ENCODE measurements around the gene HARBI1. TPM values are rescaled to one million over a fixed set of nuclear protein-coding genes. Genes with fewer than 3 reads are reported as not detected.

Gene HARBI1
- total RNA-seq, 1 experiment from 2014 or later = 4.4 TPM

DNA sequence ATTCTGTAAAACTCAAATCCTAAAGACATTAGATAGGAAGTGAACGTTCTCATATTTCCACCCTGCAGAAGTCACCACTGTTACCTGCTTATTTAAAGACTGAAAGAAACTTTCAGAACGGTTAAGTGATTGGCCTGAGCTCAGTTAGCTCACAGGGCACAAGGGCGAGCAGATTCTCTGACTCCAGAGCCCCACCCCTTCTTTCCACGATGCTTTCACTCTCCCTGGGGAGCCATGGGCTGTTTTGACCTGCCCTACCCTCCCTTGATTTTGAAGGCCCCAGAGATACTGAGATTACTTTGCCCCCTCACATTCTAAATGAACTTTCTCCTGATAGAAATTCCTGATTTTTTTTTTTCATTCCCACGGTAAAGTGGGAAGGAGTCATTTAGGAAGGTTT is 49.5 kb upstream of the HARBI1 start (continued):
- TF ChIP-seq ZNF512 (CRISPR knock-in tag; IDR thresholded peaks at IDR 0.05; ENCODE audit: borderline replicate concordance) = no peak

DNA sequence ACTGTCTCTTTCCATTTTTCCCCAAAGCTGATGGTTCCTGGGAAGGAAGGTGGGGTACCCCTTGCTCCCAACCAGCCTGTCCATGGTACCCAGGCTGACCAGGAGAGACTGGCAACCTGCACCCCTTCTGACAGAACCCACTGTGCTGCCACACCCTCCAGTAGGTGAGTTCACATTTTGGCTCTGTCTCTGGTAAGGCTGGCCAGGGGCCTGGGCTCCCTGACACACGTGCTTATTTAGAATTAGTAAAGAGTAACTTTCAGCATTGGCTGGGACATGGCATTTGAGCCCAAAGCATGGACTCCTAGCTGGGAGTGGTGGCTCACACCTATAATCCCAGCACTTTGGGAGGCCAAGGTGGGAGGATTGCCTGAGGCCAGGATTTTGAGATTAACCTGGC is 48.3 kb upstream of the HARBI1 start:
- peaks cover 47% of the 10 kb centered on the region for H3K36me3 Mint-ChIP-seq

More for the DNA sequence above, 48.3 kb upstream of the HARBI1 start:
- DNase-seq (ENCODE audit: low spot score) = no peak
- no peak for ATAC-seq
- ChIA-PET POLR2A (no interaction called here), CTCF (no interaction called here)
- H3K4me3 Mint-ChIP-seq = no peak overlapping the region
- no peaks in the 10 kb centered on the region for H3K27me3 Mint-ChIP-seq (ENCODE audit: low read depth)
- no peaks in the 10 kb centered on the region for H3K9me3 Mint-ChIP-seq
- H3K4me1 Mint-ChIP-seq = no peaks in the 10 kb centered on the region
- TF ChIP-seq HMGA2 (CRISPR knock-in tag; IDR thresholded peaks at IDR 0.05) = no peak
- TF ChIP-seq ETV6 (CRISPR knock-in tag; IDR thresholded peaks at IDR 0.05) = no peak
- TF ChIP-seq SMAD3 (CRISPR knock-in tag; IDR thresholded peaks at IDR 0.05; ENCODE audit: borderline replicate concordance) = no peak
- TF ChIP-seq ZMAT4 (CRISPR knock-in tag; IDR thresholded peaks at IDR 0.05) = no peak
- no peak for TF ChIP-seq CREM (CRISPR knock-in tag; IDR thresholded peaks at IDR 0.05)
- TF ChIP-seq, protein P1, sequence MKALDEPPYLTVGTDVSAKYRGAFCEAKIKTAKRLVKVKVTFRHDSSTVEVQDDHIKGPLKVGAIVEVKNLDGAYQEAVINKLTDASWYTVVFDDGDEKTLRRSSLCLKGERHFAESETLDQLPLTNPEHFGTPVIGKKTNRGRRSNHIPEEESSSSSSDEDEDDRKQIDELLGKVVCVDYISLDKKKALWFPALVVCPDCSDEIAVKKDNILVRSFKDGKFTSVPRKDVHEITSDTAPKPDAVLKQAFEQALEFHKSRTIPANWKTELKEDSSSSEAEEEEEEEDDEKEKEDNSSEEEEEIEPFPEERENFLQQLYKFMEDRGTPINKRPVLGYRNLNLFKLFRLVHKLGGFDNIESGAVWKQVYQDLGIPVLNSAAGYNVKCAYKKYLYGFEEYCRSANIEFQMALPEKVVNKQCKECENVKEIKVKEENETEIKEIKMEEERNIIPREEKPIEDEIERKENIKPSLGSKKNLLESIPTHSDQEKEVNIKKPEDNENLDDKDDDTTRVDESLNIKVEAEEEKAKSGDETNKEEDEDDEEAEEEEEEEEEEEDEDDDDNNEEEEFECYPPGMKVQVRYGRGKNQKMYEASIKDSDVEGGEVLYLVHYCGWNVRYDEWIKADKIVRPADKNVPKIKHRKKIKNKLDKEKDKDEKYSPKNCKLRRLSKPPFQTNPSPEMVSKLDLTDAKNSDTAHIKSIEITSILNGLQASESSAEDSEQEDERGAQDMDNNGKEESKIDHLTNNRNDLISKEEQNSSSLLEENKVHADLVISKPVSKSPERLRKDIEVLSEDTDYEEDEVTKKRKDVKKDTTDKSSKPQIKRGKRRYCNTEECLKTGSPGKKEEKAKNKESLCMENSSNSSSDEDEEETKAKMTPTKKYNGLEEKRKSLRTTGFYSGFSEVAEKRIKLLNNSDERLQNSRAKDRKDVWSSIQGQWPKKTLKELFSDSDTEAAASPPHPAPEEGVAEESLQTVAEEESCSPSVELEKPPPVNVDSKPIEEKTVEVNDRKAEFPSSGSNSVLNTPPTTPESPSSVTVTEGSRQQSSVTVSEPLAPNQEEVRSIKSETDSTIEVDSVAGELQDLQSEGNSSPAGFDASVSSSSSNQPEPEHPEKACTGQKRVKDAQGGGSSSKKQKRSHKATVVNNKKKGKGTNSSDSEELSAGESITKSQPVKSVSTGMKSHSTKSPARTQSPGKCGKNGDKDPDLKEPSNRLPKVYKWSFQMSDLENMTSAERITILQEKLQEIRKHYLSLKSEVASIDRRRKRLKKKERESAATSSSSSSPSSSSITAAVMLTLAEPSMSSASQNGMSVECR (CRISPR knock-in tag; IDR thresholded peaks at IDR 0.05; ENCODE audit: borderline replicate concordance) = no peak
- no peak for TF ChIP-seq E2F5 (CRISPR knock-in tag; IDR thresholded peaks at IDR 0.05)
- TF ChIP-seq, protein P2, sequence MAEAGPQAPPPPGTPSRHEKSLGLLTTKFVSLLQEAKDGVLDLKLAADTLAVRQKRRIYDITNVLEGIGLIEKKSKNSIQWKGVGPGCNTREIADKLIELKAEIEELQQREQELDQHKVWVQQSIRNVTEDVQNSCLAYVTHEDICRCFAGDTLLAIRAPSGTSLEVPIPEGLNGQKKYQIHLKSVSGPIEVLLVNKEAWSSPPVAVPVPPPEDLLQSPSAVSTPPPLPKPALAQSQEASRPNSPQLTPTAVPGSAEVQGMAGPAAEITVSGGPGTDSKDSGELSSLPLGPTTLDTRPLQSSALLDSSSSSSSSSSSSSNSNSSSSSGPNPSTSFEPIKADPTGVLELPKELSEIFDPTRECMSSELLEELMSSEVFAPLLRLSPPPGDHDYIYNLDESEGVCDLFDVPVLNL (CRISPR knock-in tag; IDR thresholded peaks at IDR 0.05; ENCODE audit: borderline replicate concordance, low read depth) = no peak
- no peak for TF ChIP-seq STAT6 (CRISPR knock-in tag; conservative IDR thresholded peaks at IDR 0.05; ENCODE audit: low read depth)
- no peak for TF ChIP-seq NFE2L1 (CRISPR knock-in tag; IDR thresholded peaks at IDR 0.05)
- H3K27ac Mint-ChIP-seq = no peak overlapping the region; the same call in 1 of the 2 replicates
